Measurements from ENCODE around the gene NELFB.

NELFB gene

DNA sequence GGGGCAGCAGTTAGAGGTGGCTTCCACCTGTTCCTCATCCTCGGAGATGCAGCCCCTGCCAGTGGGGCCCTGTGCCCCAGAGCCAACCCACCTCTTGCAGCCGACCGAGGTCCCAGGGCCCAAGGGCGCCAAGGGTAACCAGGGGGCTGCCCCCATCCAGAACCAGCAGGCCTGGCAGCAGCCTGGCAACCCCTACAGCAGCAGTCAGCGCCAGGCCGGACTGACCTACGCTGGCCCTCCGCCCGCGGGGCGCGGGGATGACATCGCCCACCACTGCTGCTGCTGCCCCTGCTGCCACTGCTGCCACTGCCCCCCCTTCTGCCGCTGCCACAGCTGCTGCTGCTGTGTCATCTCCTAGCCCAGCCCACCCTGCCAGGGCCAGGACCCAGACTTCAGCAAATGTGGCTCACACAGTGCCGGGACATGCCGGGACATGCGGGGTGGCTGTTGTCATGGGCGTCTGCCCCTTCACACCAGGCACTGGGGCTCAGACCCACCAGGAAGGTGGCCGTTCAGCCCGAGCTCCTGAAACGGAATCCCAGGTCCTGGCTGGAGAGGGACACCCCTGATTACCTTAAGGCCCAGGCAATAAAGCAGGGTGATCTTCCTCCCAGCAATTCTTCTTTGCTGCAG is 29.3 kb upstream of the NELFB start:
- Histone ChIP-seq H4K20me1 (ENCODE audit: insufficient read depth, low read length) (no peaks in the 10 kb centered on the region), H3K27me3 (ENCODE audit: insufficient read depth, low read length) (peaks cover 9% of the 10 kb centered on the region; the same call in 1 of the 2 replicates), H3K4me2 (ENCODE audit: low read length) (no peak overlapping the region), H3K4me3 (ENCODE audit: low read depth, low read length, poor library complexity, severe bottlenecking) (no peak overlapping the region), H3K36me3 (ENCODE audit: insufficient read depth, low read length) (no peaks in the 10 kb centered on the region), H2AFZ (ENCODE audit: low read length) (no peak overlapping the region), H3K9me3 (ENCODE audit: low read length) (no peaks in the 10 kb centered on the region), H3K4me1 (ENCODE audit: insufficient read depth, low read length, severe bottlenecking) (peaks cover 17% of the 10 kb centered on the region), H3K79me2 (ENCODE audit: insufficient read depth, low read length) (no peaks in the 10 kb centered on the region), H3K9me2 (ENCODE audit: low read depth, low read length) (no peaks in the 10 kb centered on the region), H3K27ac (ENCODE audit: low read depth, low read length, poor library complexity, severe bottlenecking) (no peak overlapping the region), H3K9ac (ENCODE audit: low read length) (no peak overlapping the region), H3F3A (ENCODE audit: insufficient read depth, low read length) (no peaks in the 10 kb centered on the region)
- TF ChIP-seq, protein P1, sequence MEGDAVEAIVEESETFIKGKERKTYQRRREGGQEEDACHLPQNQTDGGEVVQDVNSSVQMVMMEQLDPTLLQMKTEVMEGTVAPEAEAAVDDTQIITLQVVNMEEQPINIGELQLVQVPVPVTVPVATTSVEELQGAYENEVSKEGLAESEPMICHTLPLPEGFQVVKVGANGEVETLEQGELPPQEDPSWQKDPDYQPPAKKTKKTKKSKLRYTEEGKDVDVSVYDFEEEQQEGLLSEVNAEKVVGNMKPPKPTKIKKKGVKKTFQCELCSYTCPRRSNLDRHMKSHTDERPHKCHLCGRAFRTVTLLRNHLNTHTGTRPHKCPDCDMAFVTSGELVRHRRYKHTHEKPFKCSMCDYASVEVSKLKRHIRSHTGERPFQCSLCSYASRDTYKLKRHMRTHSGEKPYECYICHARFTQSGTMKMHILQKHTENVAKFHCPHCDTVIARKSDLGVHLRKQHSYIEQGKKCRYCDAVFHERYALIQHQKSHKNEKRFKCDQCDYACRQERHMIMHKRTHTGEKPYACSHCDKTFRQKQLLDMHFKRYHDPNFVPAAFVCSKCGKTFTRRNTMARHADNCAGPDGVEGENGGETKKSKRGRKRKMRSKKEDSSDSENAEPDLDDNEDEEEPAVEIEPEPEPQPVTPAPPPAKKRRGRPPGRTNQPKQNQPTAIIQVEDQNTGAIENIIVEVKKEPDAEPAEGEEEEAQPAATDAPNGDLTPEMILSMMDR (IDR thresholded peaks at IDR 0.05; ENCODE audit: low read length): no peak
- no peak for TF ChIP-seq EZH2 (IDR thresholded peaks at IDR 0.05; ENCODE audit: borderline replicate concordance, low read length)

DNA sequence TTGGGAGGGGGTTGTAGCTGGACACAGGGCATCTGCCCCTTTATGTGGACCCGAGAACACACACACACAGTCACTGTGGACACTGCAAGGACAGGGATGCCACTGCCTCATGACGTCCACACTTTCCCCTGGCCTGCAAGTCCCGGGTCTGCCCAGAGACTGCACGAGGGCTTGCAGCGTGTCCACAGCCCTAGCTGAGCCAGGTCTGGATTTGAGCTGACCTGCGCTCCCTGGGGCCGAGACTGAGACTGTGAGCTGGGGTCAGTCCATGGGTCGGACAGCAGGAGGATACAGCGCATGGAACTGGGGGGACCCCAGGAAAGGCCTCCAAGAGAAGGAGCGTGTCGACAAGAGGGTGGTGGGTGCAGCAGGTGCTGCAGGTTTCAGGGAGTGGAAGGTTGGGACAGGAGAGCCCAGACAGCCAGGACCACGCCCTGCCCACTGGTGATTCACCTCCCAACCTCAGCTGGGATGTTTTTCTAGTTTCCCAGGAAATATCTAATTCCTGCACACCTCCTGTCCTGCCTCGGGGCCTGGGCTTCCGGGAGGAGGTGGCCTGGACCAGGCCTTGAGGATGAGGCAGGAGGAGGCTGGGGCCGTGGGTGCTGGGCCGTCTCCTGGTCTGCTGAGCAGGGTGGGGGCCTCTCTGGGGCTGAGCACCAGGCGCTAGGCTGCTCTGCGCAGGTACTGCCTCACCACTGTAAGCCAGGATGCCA is 28.6 kb upstream of the NELFB start:
- Histone ChIP-seq H3K27me3 (ENCODE audit: insufficient read depth, low read length) (peaks cover 10% of the 10 kb centered on the region; the same call in 1 of the 2 replicates), H3K9me3 (ENCODE audit: low read length) (no peaks in the 10 kb centered on the region), H3K36me3 (ENCODE audit: insufficient read depth, low read length) (no peaks in the 10 kb centered on the region), H3K9ac (ENCODE audit: low read length) (no peak overlapping the region), H3K27ac (ENCODE audit: low read depth, low read length, poor library complexity, severe bottlenecking) (no peak overlapping the region), H3F3A (ENCODE audit: insufficient read depth, low read length) (no peaks in the 10 kb centered on the region), H3K4me3 (ENCODE audit: low read depth, low read length, poor library complexity, severe bottlenecking) (no peak overlapping the region), H2AFZ (ENCODE audit: low read length) (no peak overlapping the region), H3K4me2 (ENCODE audit: low read length) (no peak overlapping the region), H3K9me2 (ENCODE audit: low read depth, low read length) (no peaks in the 10 kb centered on the region), H3K79me2 (ENCODE audit: insufficient read depth, low read length) (no peaks in the 10 kb centered on the region), H4K20me1 (ENCODE audit: insufficient read depth, low read length) (no peaks in the 10 kb centered on the region), H3K4me1 (ENCODE audit: insufficient read depth, low read length, severe bottlenecking) (peaks cover 17% of the 10 kb centered on the region)
- TF ChIP-seq, protein P1 (IDR thresholded peaks at IDR 0.05; ENCODE audit: low read length): no peak
- TF ChIP-seq EZH2 (IDR thresholded peaks at IDR 0.05; ENCODE audit: borderline replicate concordance, low read length): no peak

DNA sequence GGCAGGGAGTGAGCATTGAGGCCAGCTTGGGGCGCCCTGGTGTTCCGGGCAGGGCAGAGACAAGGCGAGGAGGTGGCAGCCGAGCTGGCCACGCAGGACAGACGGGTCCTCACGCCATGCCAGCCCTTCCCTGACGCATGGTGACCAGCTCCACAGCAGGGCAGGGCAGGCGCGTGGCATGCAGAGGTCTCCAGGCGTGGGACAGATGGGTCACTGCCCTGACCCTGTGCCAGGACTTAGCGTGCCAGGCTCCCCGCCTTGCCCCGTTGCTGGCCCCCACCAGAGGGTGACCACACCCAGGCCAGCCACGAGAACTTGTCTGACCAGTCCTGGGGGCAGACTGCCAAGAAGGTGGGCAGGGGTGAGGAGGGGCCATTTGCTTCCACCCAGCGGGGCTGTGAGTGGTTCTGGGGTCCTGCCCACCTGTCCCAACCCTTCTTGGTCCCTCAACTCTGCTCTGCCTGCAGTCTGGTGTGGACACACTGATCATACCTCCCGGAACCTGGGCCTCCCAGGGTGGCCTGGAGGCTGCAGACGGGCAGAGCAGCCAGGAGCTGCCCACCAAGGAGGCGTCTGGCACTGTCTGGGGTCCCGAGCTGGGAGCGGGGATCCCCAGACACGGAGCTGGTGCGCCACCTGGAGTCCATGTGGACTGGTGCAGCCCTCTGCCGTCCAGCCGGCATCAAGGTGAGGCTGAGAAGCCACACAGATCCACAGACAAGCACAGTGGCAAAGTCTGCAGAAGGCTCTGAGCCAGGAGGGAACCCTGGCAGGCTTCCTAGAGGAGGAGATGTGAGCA is 27.9 kb upstream of the NELFB start, which contains the start of gene RNF224:
TSS of gene RNF224 (plus strand) at position 449 of the 799 bp plus-strand sequence. CDS start 834 bp downstream, outside the sequence.
- TF ChIP-seq, protein P1 (IDR thresholded peaks at IDR 0.05; ENCODE audit: low read length): peak; percentile 96
- TF ChIP-seq EZH2 (IDR thresholded peaks at IDR 0.05; ENCODE audit: borderline replicate concordance, low read length): no peak
- Histone ChIP-seq H3K36me3 (ENCODE audit: insufficient read depth, low read length) (no peaks in the 10 kb centered on the region), H3K4me3 (ENCODE audit: low read depth, low read length, poor library complexity, severe bottlenecking) (no peak within 1 kb of the TSS), H3K4me1 (ENCODE audit: insufficient read depth, low read length, severe bottlenecking) (peaks cover 16% of the 10 kb centered on the region), H3K9ac (ENCODE audit: low read length) (no peak within 1 kb of the TSS), H3K27ac (ENCODE audit: low read depth, low read length, poor library complexity, severe bottlenecking) (no peak within 1 kb of the TSS), H3K79me2 (ENCODE audit: insufficient read depth, low read length) (no peaks in the 10 kb centered on the region), H2AFZ (ENCODE audit: low read length) (no peak within 1 kb of the TSS), H3K9me3 (ENCODE audit: low read length) (no peaks in the 10 kb centered on the region), H3K27me3 (ENCODE audit: insufficient read depth, low read length) (peaks cover 10% of the 10 kb centered on the region; the same call in 1 of the 2 replicates), H4K20me1 (ENCODE audit: insufficient read depth, low read length) (no peaks in the 10 kb centered on the region), H3K9me2 (ENCODE audit: low read depth, low read length) (no peaks in the 10 kb centered on the region), H3K4me2 (ENCODE audit: low read length) (no peak within 1 kb of the TSS), H3F3A (ENCODE audit: insufficient read depth, low read length) (no peaks in the 10 kb centered on the region)

Data from OCI-LY1 (cell line).